AG10803 (cell line): ENCODE data around the gene PDCD4.
"Not testable (repeated sequence)": the region's sequence is repeated elsewhere in the genome, so short reads cannot be mapped to it uniquely, and the experiment has no call there.

Source experiments
- DNase-seq: peaks from one replicate; pipeline ENCODE4 v3.0.0; 2010; ENCODE audit warnings: low read depth
- H3K4me3 ChIP-seq: 2 replicates; pipeline ENCODE4 v1.5.1; 2011; ENCODE audit warnings: mild to moderate bottlenecking, low read length, control low read depth
- CTCF ChIP-seq: conservative IDR thresholded peaks from 2 replicates; pipeline ENCODE4 v1.5.1; 2011; ENCODE audit warnings: mild to moderate bottlenecking, low read length, control low read depth, inconsistent platforms

Gene PDCD4

GRCh38 chr10:110914431-110914830, 42.7 kb downstream of the PDCD4 start:
- DNase-seq, result peak; percentile 72
- H3K4me3 ChIP-seq, result no peak overlapping the region
- no peak for TF ChIP-seq CTCF

GRCh38 chr10:110915035-110915434, 43.3 kb downstream of the PDCD4 start:
- no peak overlapping the region for H3K4me3 ChIP-seq
- DNase-seq, result no peak
- TF ChIP-seq CTCF, result no peak

- not testable (repeated sequence) for H3K4me3 ChIP-seq, DNase-seq
Measured at GRCh38 chr10:110915600-110915999, 43.9 kb downstream of the PDCD4 start.

- DNase-seq, result peak; percentile 95
- no peak for TF ChIP-seq CTCF
- H3K4me3 ChIP-seq, result no peak overlapping the region
Measured at GRCh38 chr10:110916554-110917346, 45.0 kb downstream of the PDCD4 start.

- H3K4me3 ChIP-seq, result peak overlapping the region; percentile 83
- DNase-seq, result peak; percentile 97
- peak; percentile 0; the same call in 1 of the 2 replicates for TF ChIP-seq CTCF
Measured at GRCh38 chr10:110918269-110918642, 46.5 kb downstream of the PDCD4 start.

GRCh38 chr10:110918643-110919348, 47.1 kb downstream of the PDCD4 start, which contains the start of gene BBIP1:
TSS of gene BBIP1 (minus strand) at chr10:110919180. CDS start at chr10:110918157, 1,023 bp downstream.
- no peak for TF ChIP-seq CTCF
- peak; percentile 100 for DNase-seq
- peak within 1 kb of the TSS; percentile 83 for H3K4me3 ChIP-seq

GRCh38 chr10:110919349-110919931, 47.7 kb downstream of the PDCD4 start, which contains the start of gene SHOC2:
TSS of gene SHOC2 (plus strand) at chr10:110919604. CDS start at chr10:110964359, 44,755 bp downstream.
- DNase-seq, result no peak
- TF ChIP-seq CTCF, result peak; percentile 27
- peak within 1 kb of the TSS; percentile 83 for H3K4me3 ChIP-seq
